Suppressor macrophage treated with lipopolysaccharide for 4 hours (primary cell): ENCODE measurements around the gene C1QTNF12.
"Not testable (repeated sequence)": the region's sequence is repeated elsewhere in the genome, so short reads cannot be mapped to it uniquely, and the experiment has no call there.

ENCODE experiments used
- DNase-seq: peaks from one replicate; pipeline ENCODE4 v3.0.0-alpha.2; 2020

C1QTNF12 gene

GRCh38 chr1:1259119-1259488 lies 12.6 kb upstream of the C1QTNF12 start:
- DNase-seq, result no peak

GRCh38 chr1:1256956-1257871 lies 10.7 kb upstream of the C1QTNF12 start:
- DNase-seq, result no peak

- no peak for DNase-seq
Measured at GRCh38 chr1:1255611-1256010, 9.1 kb upstream of the C1QTNF12 start.

GRCh38 chr1:1255078-1255477 lies 8.6 kb upstream of the C1QTNF12 start:
- no peak for DNase-seq

GRCh38 chr1:1254667-1254998 lies 8.1 kb upstream of the C1QTNF12 start:
- DNase-seq, result no peak

- DNase-seq, result no peak
Measured at GRCh38 chr1:1253972-1254666, 7.6 kb upstream of the C1QTNF12 start.

- no peak for DNase-seq
Measured at GRCh38 chr1:1253314-1253713, 6.8 kb upstream of the C1QTNF12 start.

GRCh38 chr1:1250786-1251284 lies 4.3 kb upstream of the C1QTNF12 start:
- DNase-seq, result no peak

- DNase-seq, result not testable (repeated sequence)
Measured at GRCh38 chr1:1248009-1248913, 1.7 kb upstream of the C1QTNF12 start.

GRCh38 chr1:1247341-1247913 lies 905 bp upstream of the C1QTNF12 start:
- DNase-seq, result no peak

GRCh38 chr1:1245817-1246576 lies 525 bp downstream of the C1QTNF12 start:
- no peak for DNase-seq

- DNase-seq, result no peak
Measured at GRCh38 chr1:1245178-1245816, 1.2 kb downstream of the C1QTNF12 start.

GRCh38 chr1:1244192-1244811 lies 2.2 kb downstream of the C1QTNF12 start:
- DNase-seq, result no peak

- no peak for DNase-seq
Measured at GRCh38 chr1:1243807-1244191, 2.7 kb downstream of the C1QTNF12 start.

- DNase-seq, result no peak
Measured at GRCh38 chr1:1243266-1243660, 3.3 kb downstream of the C1QTNF12 start.

- no peak for DNase-seq
Measured at GRCh38 chr1:1242461-1243265, 3.9 kb downstream of the C1QTNF12 start.

GRCh38 chr1:1241588-1242219 lies 4.8 kb downstream of the C1QTNF12 start:
- DNase-seq, result no peak

GRCh38 chr1:1240822-1241587 lies 5.5 kb downstream of the C1QTNF12 start:
- DNase-seq, result no peak

- no peak for DNase-seq
Measured at GRCh38 chr1:1240348-1240732, 6.2 kb downstream of the C1QTNF12 start.
